SK-N-SH (cell line): ENCODE results near the gene BTNL8. TPM values are rescaled to one million over a fixed set of nuclear protein-coding genes. Genes with fewer than 3 reads are reported as not detected.

Source experiments
- CTCF ChIA-PET: fragments of 300-600, 350-600 bp; formaldehyde crosslinking; extraction: SDS; loops from one replicate; lab custom pipeline; 2021; lab: Yijun Ruan, JAX
- POLR2A ChIA-PET: fragments of 350-600 bp; sonication (Branson Sonifier 250); formaldehyde crosslinking; extraction: SDS; loops from one replicate; lab custom pipeline; 2020; ENCODE audit warnings: antibody characterized with exemption, inconsistent platforms; lab: Yijun Ruan, JAX
- DNase-seq: peaks from one replicate; pipeline ENCODE4 v3.0.0; 2012
- H2AFZ ChIP-seq: fragments of 200-600 bp; sonication (generic); 2 replicates; pipeline ENCODE4 v1.8.1; 2016; ENCODE audit warnings: antibody characterized with exemption, mild to moderate bottlenecking, low read depth
- H3F3A ChIP-seq: fragments of 200-600 bp; sonication (generic); replicated peaks from 2 replicates; pipeline ENCODE3; 2016; ENCODE audit warnings: antibody characterized with exemption, mild to moderate bottlenecking; ENCODE audit not compliant: insufficient read depth
- H3K27ac ChIP-seq, 2 experiments: fragments of 200-500 bp in 1 of 2; fragments of 200-600 bp in 1 of 2; sonication (Bioruptor generic) in 1 of 2; sonication (generic), shearing (Covaris generic) in 1 of 2; 2 replicates each; pipeline versions ENCODE4 v1.5.1 to v1.6.1; 2014 to 2016; ENCODE audit warnings: low read depth in 2 of 2, inconsistent platforms in 1 of 2, low read length in 1 of 2, mild to moderate bottlenecking in 1 of 2, mixed read lengths in 1 of 2
- H3K27me3 ChIP-seq: fragments of 200-600 bp; sonication (generic), shearing (Covaris generic); 2 replicates; pipeline ENCODE4 v1.6.1; 2016; ENCODE audit warnings: mixed run types; ENCODE audit not compliant: insufficient read depth
- H3K36me3 ChIP-seq, 2 experiments: fragments of 200-500 bp in 1 of 2; fragments of 200-600 bp in 1 of 2; sonication (Bioruptor generic) in 1 of 2; sonication (generic) in 1 of 2; replicated peaks in 1 of 2; 2 replicates each; pipeline versions ENCODE3 to v1.5.1; 2014 to 2016; ENCODE audit warnings: low read length in 1 of 2, mild to moderate bottlenecking in 1 of 2; ENCODE audit not compliant: insufficient read depth in 2 of 2, control insufficient read depth in 1 of 2
- H3K4me1 ChIP-seq, 2 experiments: fragments of 200-500 bp in 1 of 2; fragments of 200-600 bp in 1 of 2; sonication (Bioruptor generic) in 1 of 2; sonication (generic), shearing (Covaris generic) in 1 of 2; 2 replicates each; pipeline versions ENCODE4 v1.5.1 to v1.6.1; 2014 to 2016; ENCODE audit warnings: low read depth in 1 of 2, low read length in 1 of 2, mixed run types in 1 of 2; ENCODE audit not compliant: insufficient read depth in 2 of 2, control insufficient read depth in 1 of 2
- H3K4me2 ChIP-seq: fragments of 200-600 bp; sonication (generic), shearing (Covaris generic); 2 replicates; pipeline ENCODE4 v1.6.1; 2017; ENCODE audit warnings: mixed run types
- H3K4me3 ChIP-seq, 2 experiments: fragments of 200-500 bp in 1 of 2; fragments of 200-600 bp in 1 of 2; sonication (Bioruptor generic) in 1 of 2; sonication (generic), shearing (Covaris generic) in 1 of 2; 2 replicates each; pipeline versions ENCODE4 v1.5.1 to v1.8.1; 2014 to 2016; ENCODE audit warnings: low read depth in 2 of 2, inconsistent platforms in 1 of 2, low read length in 1 of 2, mild to moderate bottlenecking in 1 of 2, mixed read lengths in 1 of 2, moderate library complexity in 1 of 2
- H3K79me2 ChIP-seq: fragments of 200-600 bp; sonication (generic); 2 replicates; pipeline ENCODE4 v1.8.1; 2017; ENCODE audit warnings: mild to moderate bottlenecking; ENCODE audit not compliant: insufficient read depth
- H3K9ac ChIP-seq: fragments of 200-600 bp; sonication (generic); 2 replicates; pipeline ENCODE4 v1.6.1; 2017; ENCODE audit warnings: mixed run types
- H3K9me2 ChIP-seq: fragments of 200-600 bp; sonication (generic); 2 replicates; pipeline ENCODE4 v1.6.1; 2017; ENCODE audit warnings: mixed run types
- H3K9me3 ChIP-seq: fragments of 200-600 bp; sonication (generic); 2 replicates; pipeline ENCODE4 v1.6.1; 2017; ENCODE audit warnings: mixed run types, mild to moderate bottlenecking, moderate library complexity
- H4K20me1 ChIP-seq: fragments of 200-600 bp; sonication (generic); 2 replicates; pipeline ENCODE4 v1.6.1; 2017; ENCODE audit warnings: mild to moderate bottlenecking, mixed run types; ENCODE audit not compliant: insufficient read depth
- CHD2 ChIP-seq: fragments of 150-350 bp; IDR thresholded peaks from 2 replicates; pipeline ENCODE4 v1.6.1; 2018; ENCODE audit warnings: low read length; ENCODE audit not compliant: partially characterized antibody
- ELF1 ChIP-seq: IDR thresholded peaks from 2 replicates; pipeline ENCODE4 v1.4.0; 2012
- EZH2phosphoT487 ChIP-seq: fragments of 200-600 bp; sonication (generic); IDR thresholded peaks from 2 replicates; pipeline ENCODE4 v1.6.1; 2017; ENCODE audit warnings: low read depth, mixed run types, mild to moderate bottlenecking, antibody characterized with exemption, moderate library complexity, borderline replicate concordance
- FOXJ3 ChIP-seq: sonication (generic); formaldehyde crosslinking; IDR thresholded peaks from 2 replicates; pipeline ENCODE4 v1.5.1; 2020; ENCODE audit warnings: mild to moderate bottlenecking, missing genetic modification reagents
- GABPA ChIP-seq: IDR thresholded peaks from 2 replicates; pipeline ENCODE4 v1.4.0; 2012; ENCODE audit warnings: low read depth, mild to moderate bottlenecking
- GATA2 ChIP-seq: sonication (generic); formaldehyde crosslinking; IDR thresholded peaks from 2 replicates; pipeline ENCODE4 v1.5.0; 2020; ENCODE audit warnings: mild to moderate bottlenecking, missing genetic modification reagents
- IRF3 ChIP-seq: fragments of 150-350 bp; IDR thresholded peaks from 2 replicates; pipeline ENCODE4 v1.6.1; 2016; ENCODE audit warnings: mild to moderate bottlenecking, low read depth, low read length
- MAX ChIP-seq: IDR thresholded peaks from 2 replicates; pipeline ENCODE4 v1.4.0; 2012; ENCODE audit warnings: low read depth
- MEF2A ChIP-seq: IDR thresholded peaks from 2 replicates; pipeline ENCODE4 v1.4.0; 2012; ENCODE audit warnings: low read depth, borderline replicate concordance
- MXI1 ChIP-seq: IDR thresholded peaks from 2 replicates; pipeline ENCODE4 v1.6.1; 2012; ENCODE audit warnings: mild to moderate bottlenecking, low read depth, low read length, improper control_type of control experiment
- NFIC ChIP-seq: IDR thresholded peaks from 2 replicates; pipeline ENCODE4 v1.4.0; 2012; ENCODE audit warnings: borderline replicate concordance
- NRF1 ChIP-seq: IDR thresholded peaks from 2 replicates; pipeline ENCODE4 v1.6.1; 2012; ENCODE audit warnings: low read depth, mild to moderate bottlenecking, low read length
- POLR2AphosphoS5 ChIP-seq: IDR thresholded peaks from 2 replicates; pipeline ENCODE4 v1.6.1; 2012; ENCODE audit warnings: low read depth, low read length
- RCOR1 ChIP-seq: fragments of 150-350 bp; IDR thresholded peaks from 2 replicates; pipeline ENCODE4 v1.6.1; 2017; ENCODE audit warnings: antibody characterized with exemption, low read length
- REST ChIP-seq: IDR thresholded peaks from 2 replicates; pipeline ENCODE4 v1.6.1; 2012; ENCODE audit warnings: mild to moderate bottlenecking, low read depth, low read length, moderate library complexity
- RXRA ChIP-seq: IDR thresholded peaks from 2 replicates; pipeline ENCODE4 v1.4.0; 2012; ENCODE audit warnings: low read depth, mild to moderate bottlenecking, borderline replicate concordance
- SMC3 ChIP-seq: IDR thresholded peaks from 2 replicates; pipeline ENCODE4 v1.6.1; 2012; ENCODE audit warnings: low read depth, low read length, improper control_type of control experiment
- USF1 ChIP-seq: IDR thresholded peaks from 2 replicates; pipeline ENCODE4 v1.4.0; 2012; ENCODE audit warnings: low read depth, borderline replicate concordance
- YY1 ChIP-seq: IDR thresholded peaks from 2 replicates; pipeline ENCODE4 v1.4.0; 2012; ENCODE audit warnings: low read depth, mild to moderate bottlenecking
- WGBS: methylation state at CpG from one replicate; pipeline ENCODE4 v1.1.6; 2017; ENCODE audit warnings: low lambda C conversion rate; 5-methylcytosine and 5-hydroxymethylcytosine counted together
- polyA plus RNA-seq, 3 experiments: library from polyadenylated mRNA; depleted of rRNA; stranded (reverse); fragments of >200 nt; gene quantifications; 2 replicates each; pipeline ENCODE4 v1.2.3, GENCODE V29; 2012

BTNL8 gene
- polyA plus RNA-seq, 1 of the 3 experiments (the other 2 are of a cell fraction), result not detected

- WGBS, result 0% methylated on average over 4 of the region's 6 CpGs
- POLR2A ChIA-PET, result no interaction called here
- no peak for DNase-seq
Measured at GRCh38 chr5:180950291-180950949, 51.5 kb downstream of the BTNL8 start.

GRCh38 chr5:180959661-180960060 is 60.7 kb downstream of the BTNL8 start:
- Histone ChIP-seq H4K20me1 (no peaks in the 10 kb centered on the region), H3K27me3 (no peaks in the 10 kb centered on the region), H3K9ac (no peak overlapping the region), H3K9me2 (no peaks in the 10 kb centered on the region), H3F3A (no peaks in the 10 kb centered on the region), H3K4me1 (no peaks in the 10 kb centered on the region), H3K4me3 (no peak overlapping the region), H3K9me3 (no peaks in the 10 kb centered on the region), H3K36me3 (no peaks in the 10 kb centered on the region), H3K79me2 (no peaks in the 10 kb centered on the region), H3K4me2 (no peak overlapping the region), H3K27ac (no peak overlapping the region), H2AFZ (no peak overlapping the region)
- CTCF ChIA-PET, result no interaction called here
- WGBS, result 14% methylated on average over 1 of the region's 5 CpGs
- POLR2A ChIA-PET, result no interaction called here
- no peak for DNase-seq
- TF ChIP-seq REST, result no peak
- TF ChIP-seq CHD2, result no peak
- no peak for TF ChIP-seq MXI1
- no peak for TF ChIP-seq RXRA
- TF ChIP-seq IRF3, result no peak
- TF ChIP-seq EZH2phosphoT487, result no peak
- no peak for TF ChIP-seq RCOR1
- TF ChIP-seq POLR2AphosphoS5, result no peak
- no peak for TF ChIP-seq FOXJ3 (CRISPR knock-in tag)
- no peak for TF ChIP-seq SMC3
- TF ChIP-seq YY1, result no peak
- no peak for TF ChIP-seq USF1
- no peak for TF ChIP-seq MAX
- TF ChIP-seq GABPA, result no peak

More at GRCh38 chr5:180950291-180950949, 51.5 kb downstream of the BTNL8 start:
- H3F3A ChIP-seq, result no peaks in the 10 kb centered on the region
- H3K4me2 ChIP-seq, result no peak overlapping the region
- no peaks in the 10 kb centered on the region for H3K9me3 ChIP-seq
- CTCF ChIA-PET, result no interaction called here
- no peaks in the 10 kb centered on the region for H3K9me2 ChIP-seq
- H2AFZ ChIP-seq, result no peak overlapping the region
- H4K20me1 ChIP-seq, result no peaks in the 10 kb centered on the region
- TF ChIP-seq ELF1 (no peak), MXI1 (no peak), RCOR1 (no peak), FOXJ3 (CRISPR knock-in tag) (no peak), NRF1 (no peak), RXRA (no peak), NFIC (no peak), MEF2A (no peak), IRF3 (no peak), POLR2AphosphoS5 (no peak), GATA2 (CRISPR knock-in tag) (no peak)
- TF ChIP-seq, all 33 proteins: peak for 0
- H3K36me3 ChIP-seq, result no peaks in the 10 kb centered on the region
- no peak overlapping the region for H3K27ac ChIP-seq
- no peaks in the 10 kb centered on the region for H3K4me1 ChIP-seq
- H3K4me3 ChIP-seq, result no peak overlapping the region
- no peak overlapping the region for H3K9ac ChIP-seq
- no peaks in the 10 kb centered on the region for H3K27me3 ChIP-seq
- no peaks in the 10 kb centered on the region for H3K79me2 ChIP-seq
